ENCODE measurements around the gene DIS3L2.
A peak's percentile ranks its signal among the peaks of the same experiment; 100 is the strongest.

Gene DIS3L2

DNA sequence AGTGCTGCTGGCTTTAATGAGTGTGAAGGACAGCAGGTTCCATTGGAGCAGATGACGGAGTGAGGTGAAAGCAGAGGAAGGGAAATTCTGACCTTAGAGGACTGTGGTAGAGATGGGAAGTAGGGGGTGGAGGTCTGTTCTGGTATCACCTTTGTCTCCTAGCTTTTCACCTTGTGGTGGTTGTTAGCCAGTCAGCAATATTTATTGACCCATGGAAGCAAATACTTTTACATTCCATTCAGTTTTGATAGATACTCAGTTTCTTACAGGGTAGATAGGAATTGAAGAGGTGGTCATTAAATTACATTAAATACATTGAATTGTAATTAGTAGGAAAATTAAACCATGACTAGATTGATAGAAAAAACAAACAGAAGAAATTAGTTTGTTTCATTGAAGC, 180.1 kb downstream of the DIS3L2 start:
- no peak overlapping the region for H3K4me3 ChIP-seq (ENCODE audit: low read depth, low read length)
- TF ChIP-seq, protein P1, sequence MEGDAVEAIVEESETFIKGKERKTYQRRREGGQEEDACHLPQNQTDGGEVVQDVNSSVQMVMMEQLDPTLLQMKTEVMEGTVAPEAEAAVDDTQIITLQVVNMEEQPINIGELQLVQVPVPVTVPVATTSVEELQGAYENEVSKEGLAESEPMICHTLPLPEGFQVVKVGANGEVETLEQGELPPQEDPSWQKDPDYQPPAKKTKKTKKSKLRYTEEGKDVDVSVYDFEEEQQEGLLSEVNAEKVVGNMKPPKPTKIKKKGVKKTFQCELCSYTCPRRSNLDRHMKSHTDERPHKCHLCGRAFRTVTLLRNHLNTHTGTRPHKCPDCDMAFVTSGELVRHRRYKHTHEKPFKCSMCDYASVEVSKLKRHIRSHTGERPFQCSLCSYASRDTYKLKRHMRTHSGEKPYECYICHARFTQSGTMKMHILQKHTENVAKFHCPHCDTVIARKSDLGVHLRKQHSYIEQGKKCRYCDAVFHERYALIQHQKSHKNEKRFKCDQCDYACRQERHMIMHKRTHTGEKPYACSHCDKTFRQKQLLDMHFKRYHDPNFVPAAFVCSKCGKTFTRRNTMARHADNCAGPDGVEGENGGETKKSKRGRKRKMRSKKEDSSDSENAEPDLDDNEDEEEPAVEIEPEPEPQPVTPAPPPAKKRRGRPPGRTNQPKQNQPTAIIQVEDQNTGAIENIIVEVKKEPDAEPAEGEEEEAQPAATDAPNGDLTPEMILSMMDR (IDR thresholded peaks at IDR 0.05; ENCODE audit: borderline replicate concordance, insufficient read depth, low read depth, low read length), result no peak

DNA sequence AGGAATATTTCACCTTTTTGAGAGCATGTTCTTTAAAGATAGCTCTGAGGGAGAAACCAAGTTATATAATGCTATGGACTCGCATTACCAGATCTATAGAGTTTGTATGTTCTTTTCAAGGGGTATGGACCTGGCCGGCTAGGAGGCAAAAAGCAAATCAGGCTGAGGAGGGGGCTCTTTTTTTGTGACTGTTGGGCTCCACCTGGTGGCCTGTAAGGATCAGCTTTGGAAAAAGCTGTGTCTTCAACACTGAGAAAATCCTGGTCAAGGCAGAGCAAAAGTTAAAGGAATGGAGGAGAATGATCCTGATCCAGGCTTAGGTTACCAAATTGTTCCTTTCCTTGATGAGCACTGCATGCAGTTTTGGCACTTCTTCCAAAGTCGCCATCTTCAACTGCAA, 180.5 kb downstream of the DIS3L2 start:
- TF ChIP-seq, protein P1 (IDR thresholded peaks at IDR 0.05; ENCODE audit: borderline replicate concordance, insufficient read depth, low read depth, low read length), result peak; percentile 59; the same call in 1 of the 2 replicates
- no peak overlapping the region for H3K4me3 ChIP-seq (ENCODE audit: low read depth, low read length)

DNA sequence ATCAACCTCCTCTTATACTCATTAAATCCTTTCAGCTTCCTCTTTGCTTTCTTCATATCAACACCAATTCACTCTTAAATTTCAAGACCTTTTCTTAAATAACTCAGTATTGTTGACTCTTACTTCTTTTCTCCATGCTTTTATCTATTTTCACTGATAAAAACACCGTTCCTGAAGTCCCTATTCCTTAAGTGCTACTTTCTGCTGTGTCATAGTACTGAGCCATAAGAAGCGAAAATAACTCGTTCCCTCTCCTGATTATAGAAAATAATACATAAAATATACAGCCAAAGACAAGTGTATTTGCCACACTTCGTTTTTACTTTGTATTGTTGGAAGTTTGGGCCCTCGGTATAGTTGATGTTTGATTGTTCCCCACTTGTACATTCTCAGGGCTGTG, 181.0 kb downstream of the DIS3L2 start:
- TF ChIP-seq, protein P1 (IDR thresholded peaks at IDR 0.05; ENCODE audit: borderline replicate concordance, insufficient read depth, low read depth, low read length), result no peak
- H3K4me3 ChIP-seq (ENCODE audit: low read depth, low read length), result no peak overlapping the region

DNA sequence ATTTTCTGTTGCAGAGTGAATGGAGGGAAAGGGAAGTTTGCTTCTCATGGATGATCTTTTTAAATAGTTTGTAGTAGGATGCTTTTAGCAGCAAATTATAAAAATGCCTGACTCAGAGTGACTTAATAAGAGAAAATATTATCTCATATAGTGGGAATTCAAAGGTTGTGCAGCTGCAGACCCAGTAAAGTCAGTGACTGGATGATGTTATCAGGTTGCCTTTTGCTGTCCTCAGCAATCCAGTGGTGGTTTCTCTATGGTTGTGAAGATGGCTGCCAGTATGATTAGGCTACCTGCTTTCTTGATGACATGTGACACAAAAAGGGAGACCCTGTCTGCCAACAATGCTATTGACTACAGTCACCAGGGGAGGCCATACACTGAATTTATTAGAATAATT, 184.8 kb downstream of the DIS3L2 start:
- TF ChIP-seq, protein P1 (IDR thresholded peaks at IDR 0.05; ENCODE audit: borderline replicate concordance, insufficient read depth, low read depth, low read length), result no peak
- H3K4me3 ChIP-seq (ENCODE audit: low read depth, low read length), result no peak overlapping the region

DNA sequence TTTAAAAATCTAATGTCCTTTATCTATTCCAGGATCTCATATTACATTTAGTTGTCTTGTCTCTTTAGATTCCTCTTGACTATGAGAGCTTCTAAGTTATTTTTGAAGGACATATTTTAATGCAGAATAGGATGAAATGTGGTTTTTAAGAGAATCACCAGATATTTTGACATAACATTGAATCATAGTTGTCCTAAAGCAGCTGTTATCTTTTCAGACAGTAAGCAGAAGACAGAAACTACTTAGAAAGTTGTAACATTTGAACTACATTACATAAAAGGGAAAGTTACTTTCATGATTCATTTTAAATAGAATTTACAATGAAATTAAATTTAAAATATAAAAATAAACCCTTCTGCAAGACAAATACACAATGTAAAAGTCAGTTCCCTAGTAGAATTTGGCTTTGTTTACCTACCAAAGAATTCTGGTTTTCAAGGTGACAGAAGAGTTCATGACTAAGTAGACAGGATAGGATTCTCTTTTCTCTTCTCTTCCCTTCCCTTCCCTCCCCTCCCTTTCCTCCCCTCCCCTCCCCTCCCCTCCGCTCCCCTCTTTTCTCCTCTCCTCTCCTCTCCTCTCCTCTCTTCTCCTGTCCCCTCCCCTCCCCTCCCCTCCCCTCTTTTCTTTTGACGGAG, 186.0 kb downstream of the DIS3L2 start:
- TF ChIP-seq, protein P1 (IDR thresholded peaks at IDR 0.05; ENCODE audit: borderline replicate concordance, insufficient read depth, low read depth, low read length), result no peak
- no peak overlapping the region for H3K4me3 ChIP-seq (ENCODE audit: low read depth, low read length)

DNA sequence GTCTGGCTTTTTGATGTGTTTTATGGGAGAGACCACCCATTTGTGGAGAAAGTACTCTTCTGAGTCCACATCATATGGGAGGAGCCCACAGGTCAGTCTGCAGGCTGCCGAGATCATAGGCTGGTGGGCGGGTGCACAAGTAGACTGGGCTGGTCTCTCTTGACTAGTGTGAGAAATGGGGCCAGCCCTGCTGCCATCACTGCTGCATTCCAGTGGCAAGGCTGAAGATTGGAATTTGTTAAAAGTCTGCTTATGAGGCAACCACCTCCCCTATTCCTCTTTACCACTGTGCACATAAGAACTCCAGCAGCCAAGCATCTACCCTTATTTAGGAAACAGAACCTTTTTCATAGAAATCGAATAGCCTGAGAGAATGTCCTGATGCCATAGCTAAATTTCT, 200.7 kb downstream of the DIS3L2 start:
- no peak overlapping the region for H3K4me3 ChIP-seq (ENCODE audit: low read depth, low read length)
- TF ChIP-seq, protein P1 (IDR thresholded peaks at IDR 0.05; ENCODE audit: borderline replicate concordance, insufficient read depth, low read depth, low read length), result no peak

DNA sequence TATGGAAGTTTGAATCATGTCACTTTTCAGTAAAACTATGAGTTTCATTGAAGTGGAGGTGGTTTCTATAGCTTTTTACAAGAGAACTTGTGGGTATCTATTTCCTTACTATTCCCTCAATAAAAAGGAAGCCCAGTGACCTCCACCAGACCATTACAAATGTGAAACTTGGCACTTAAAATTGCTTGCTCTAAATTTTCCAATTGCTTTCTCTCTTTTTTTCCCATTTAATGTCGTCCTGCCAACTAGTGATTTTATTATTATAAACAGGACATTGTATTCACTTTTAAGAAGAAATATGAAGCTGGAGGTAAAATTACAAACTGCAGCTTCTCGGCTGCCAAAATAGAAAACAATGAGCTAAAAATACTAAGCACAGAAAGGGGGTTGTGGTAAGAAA, 208.9 kb downstream of the DIS3L2 start:
- no peak overlapping the region for H3K4me3 ChIP-seq (ENCODE audit: low read depth, low read length)
- TF ChIP-seq, protein P1 (IDR thresholded peaks at IDR 0.05; ENCODE audit: borderline replicate concordance, insufficient read depth, low read depth, low read length), result no peak

All from GM12875 (cell line).